HFFc6 (cell line): ENCODE data around the gene GNA12. TPM values are rescaled to one million over a fixed set of nuclear protein-coding genes. Genes with fewer than 3 reads are reported as not detected.

ENCODE experiments used
- DNase-seq: peaks from one replicate; pipeline ENCODE4 v3.0.0-alpha.2; 2018
- H3K27ac Mint-ChIP-seq: 2 replicates; pipeline ENCODE4 v1.8.0; 2020; ENCODE audit warnings: mild to moderate bottlenecking, mixed read lengths
- H3K27me3 Mint-ChIP-seq: 2 replicates; pipeline ENCODE4 v1.8.0; 2021; ENCODE audit warnings: mild to moderate bottlenecking, moderate library complexity, mixed read lengths; ENCODE audit not compliant: insufficient read depth
- H3K36me3 Mint-ChIP-seq: 2 replicates; pipeline ENCODE4 v1.8.0; 2021; ENCODE audit warnings: low read depth, mixed read lengths
- H3K4me1 Mint-ChIP-seq: 2 replicates; pipeline ENCODE4 v1.8.0; 2020; ENCODE audit warnings: low read depth, mixed read lengths
- H3K4me3 Mint-ChIP-seq: 2 replicates; pipeline ENCODE4 v1.8.0; 2020; ENCODE audit warnings: mild to moderate bottlenecking, moderate library complexity, mixed read lengths
- H3K9me3 Mint-ChIP-seq: 2 replicates; pipeline ENCODE4 v1.8.0; 2020; ENCODE audit warnings: mild to moderate bottlenecking, mixed read lengths
- total RNA-seq, 6 experiments: library from RNA; stranded (reverse); fragmentation: NEBNext Ultra II Directional; extraction: Animal tissue kit (Norgen Biotek cat#: 25700); gene quantifications; 2 replicates in 1 of 6; 3 replicates in 5 of 6; pipeline ENCODE4 v1.2.3, GENCODE V29; 2021
- TF ChIP-seq, protein P1 (sequence below): fragments of 200-600 bp; sonication (generic); IDR thresholded peaks from 2 replicates; pipeline ENCODE4 v1.5.0; 2021; ENCODE audit warnings: antibody characterized with exemption, mild to moderate bottlenecking

GNA12 gene
- total RNA-seq, 6 experiments from 2014 or later = 52.9 to 61.9 (median 57.6) TPM

DNA sequence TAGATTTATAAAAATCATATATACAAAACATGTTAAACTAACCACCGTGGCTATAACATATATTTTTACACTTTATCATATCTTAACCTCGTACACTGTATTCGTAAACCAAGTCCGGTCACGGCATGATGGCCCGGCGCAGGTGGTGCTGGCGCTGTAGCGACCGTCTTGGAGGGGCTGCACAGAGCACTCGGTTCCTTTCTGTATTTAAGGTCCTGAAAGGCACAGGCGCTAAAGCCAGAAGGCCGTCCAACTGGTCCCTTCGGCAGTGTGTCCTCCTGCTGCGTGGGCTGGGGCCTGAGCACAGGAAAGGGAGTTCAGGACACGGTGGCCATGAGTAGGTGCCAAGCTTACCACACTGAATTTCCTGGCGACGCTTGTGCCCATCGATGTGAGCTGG, 122.3 kb downstream of the GNA12 start:
- no peak for DNase-seq
- Mint-ChIP-seq H3K27ac (no peak overlapping the region), H3K4me1 (peaks cover 7% of the 10 kb centered on the region)

GRCh38 chr7:2720024-2720423, 124.1 kb downstream of the GNA12 start:
- DNase-seq = no peak
- TF ChIP-seq, protein P1, sequence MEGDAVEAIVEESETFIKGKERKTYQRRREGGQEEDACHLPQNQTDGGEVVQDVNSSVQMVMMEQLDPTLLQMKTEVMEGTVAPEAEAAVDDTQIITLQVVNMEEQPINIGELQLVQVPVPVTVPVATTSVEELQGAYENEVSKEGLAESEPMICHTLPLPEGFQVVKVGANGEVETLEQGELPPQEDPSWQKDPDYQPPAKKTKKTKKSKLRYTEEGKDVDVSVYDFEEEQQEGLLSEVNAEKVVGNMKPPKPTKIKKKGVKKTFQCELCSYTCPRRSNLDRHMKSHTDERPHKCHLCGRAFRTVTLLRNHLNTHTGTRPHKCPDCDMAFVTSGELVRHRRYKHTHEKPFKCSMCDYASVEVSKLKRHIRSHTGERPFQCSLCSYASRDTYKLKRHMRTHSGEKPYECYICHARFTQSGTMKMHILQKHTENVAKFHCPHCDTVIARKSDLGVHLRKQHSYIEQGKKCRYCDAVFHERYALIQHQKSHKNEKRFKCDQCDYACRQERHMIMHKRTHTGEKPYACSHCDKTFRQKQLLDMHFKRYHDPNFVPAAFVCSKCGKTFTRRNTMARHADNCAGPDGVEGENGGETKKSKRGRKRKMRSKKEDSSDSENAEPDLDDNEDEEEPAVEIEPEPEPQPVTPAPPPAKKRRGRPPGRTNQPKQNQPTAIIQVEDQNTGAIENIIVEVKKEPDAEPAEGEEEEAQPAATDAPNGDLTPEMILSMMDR = no peak
- H3K36me3 Mint-ChIP-seq = peaks cover 27% of the 10 kb centered on the region

More for the DNA sequence above, 122.3 kb downstream of the GNA12 start:
- TF ChIP-seq, protein P1 = no peak
- H3K27me3 Mint-ChIP-seq = peaks cover 10% of the 10 kb centered on the region
- H3K4me3 Mint-ChIP-seq = no peak overlapping the region
- H3K36me3 Mint-ChIP-seq = peaks cover 28% of the 10 kb centered on the region
- no peaks in the 10 kb centered on the region for H3K9me3 Mint-ChIP-seq

GRCh38 chr7:2719007-2719406, 125.1 kb downstream of the GNA12 start:
- peaks cover 12% of the 10 kb centered on the region for H3K27me3 Mint-ChIP-seq
- no peaks in the 10 kb centered on the region for H3K9me3 Mint-ChIP-seq
- no peak overlapping the region for H3K4me3 Mint-ChIP-seq
- H3K4me1 Mint-ChIP-seq = peaks cover 29% of the 10 kb centered on the region
- H3K27ac Mint-ChIP-seq = no peak overlapping the region
- no peak for DNase-seq
- peaks cover 37% of the 10 kb centered on the region for H3K36me3 Mint-ChIP-seq
- TF ChIP-seq, protein P1 = peak; percentile 74

More at GRCh38 chr7:2720024-2720423, 124.1 kb downstream of the GNA12 start:
- Mint-ChIP-seq H3K4me1 (peaks cover 26% of the 10 kb centered on the region), H3K9me3 (no peaks in the 10 kb centered on the region), H3K27ac (no peak overlapping the region), H3K27me3 (peaks cover 10% of the 10 kb centered on the region), H3K4me3 (no peak overlapping the region)

DNA sequence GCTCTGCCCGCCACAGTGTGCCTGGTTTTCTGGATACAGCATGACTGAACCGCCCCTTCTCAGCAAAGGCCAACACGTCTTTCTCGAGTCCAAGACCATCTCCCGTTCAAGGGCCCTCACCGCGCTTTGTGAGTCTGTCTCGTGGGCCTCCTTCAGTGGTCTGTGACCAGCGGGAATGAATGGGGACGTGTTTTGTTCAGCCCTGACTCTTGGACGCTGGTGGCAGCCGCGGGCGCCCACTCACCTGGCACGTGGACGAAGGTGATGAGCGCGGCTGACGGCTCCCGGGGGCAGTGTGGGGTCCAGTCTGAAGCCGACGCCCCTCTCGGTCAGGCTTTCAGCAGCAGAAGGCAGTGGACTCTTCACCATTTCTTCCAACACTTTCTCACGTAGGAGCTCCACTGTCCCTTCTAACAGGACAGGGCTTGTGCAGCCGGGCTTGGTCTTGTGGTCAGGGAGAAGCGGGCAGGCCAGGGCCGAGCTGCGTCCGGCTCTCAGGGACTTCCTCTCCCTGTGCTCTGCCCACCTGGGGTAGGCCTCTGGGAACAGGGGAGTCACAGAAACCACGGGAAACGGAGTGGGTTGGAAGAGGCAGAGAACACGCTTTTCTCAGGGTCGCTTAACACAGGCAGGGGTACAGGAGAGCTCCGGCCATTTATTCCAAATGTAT, 125.7 kb downstream of the GNA12 start:
- Mint-ChIP-seq H3K9me3 (no peaks in the 10 kb centered on the region), H3K4me1 (peaks cover 29% of the 10 kb centered on the region), H3K27me3 (peaks cover 12% of the 10 kb centered on the region), H3K4me3 (no peak overlapping the region), H3K36me3 (peaks cover 43% of the 10 kb centered on the region), H3K27ac (no peak overlapping the region)
- TF ChIP-seq, protein P1 = no peak
- DNase-seq = no peak

GRCh38 chr7:2717293-2718261, 126.5 kb downstream of the GNA12 start:
- Mint-ChIP-seq H3K27ac (no peak overlapping the region), H3K4me1 (peaks cover 29% of the 10 kb centered on the region), H3K9me3 (no peaks in the 10 kb centered on the region), H3K27me3 (peaks cover 10% of the 10 kb centered on the region), H3K4me3 (no peak overlapping the region), H3K36me3 (peaks cover 43% of the 10 kb centered on the region)
- TF ChIP-seq, protein P1 = no peak
- no peak for DNase-seq
